ENCODE measurements around the gene AFF3.

- no peak for TF ChIP-seq CTCF (conservative IDR thresholded peaks at IDR 0.05; ENCODE audit: low read depth, low read length)
- TF ChIP-seq EZH2 (IDR thresholded peaks at IDR 0.05; ENCODE audit: borderline replicate concordance, low read depth, low read length, poor library complexity, severe bottlenecking), result no peak
These were observed 362.1 kb downstream of the AFF3 start for GRCh38 chr2:99780276-99780675.

Measured in A673 (cell line).